OCI-LY1 (cell line): ENCODE data around the gene PTPRT.

Experiments
- EZH2 ChIP-seq: fragments of 200-600 bp; sonication (generic), shearing (Covaris generic); IDR thresholded peaks from 2 replicates; pipeline ENCODE4 v1.8.0; 2017; ENCODE audit warnings: borderline replicate concordance, mixed run types, mild to moderate bottlenecking, antibody characterized with exemption, low read length, moderate library complexity, mixed read lengths
- TF ChIP-seq, protein P1 (sequence below): fragments of 200-600 bp; sonication (generic), shearing (Covaris generic); IDR thresholded peaks from 2 replicates; pipeline ENCODE4 v1.5.1; 2017; ENCODE audit warnings: mild to moderate bottlenecking, antibody characterized with exemption, low read length, moderate library complexity, mixed read lengths

DNA sequence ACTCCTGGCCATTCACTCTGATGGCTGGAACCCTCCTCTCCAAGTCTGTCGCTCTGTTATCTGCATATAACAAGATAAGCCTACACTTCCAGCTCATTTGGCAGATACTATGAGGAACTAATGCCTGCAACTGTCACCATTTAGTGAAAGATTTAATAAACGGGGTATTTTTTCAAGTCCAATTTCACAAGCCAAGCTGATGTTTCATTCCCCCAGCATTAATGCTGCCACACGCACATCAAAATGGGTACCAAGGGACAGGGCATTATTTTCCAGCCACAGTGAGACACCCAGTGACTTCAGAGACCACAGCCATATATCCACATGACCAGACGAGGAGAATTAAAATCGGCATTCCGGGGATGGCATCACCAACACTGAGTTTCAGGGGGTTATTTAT lies 175.5 kb downstream of the PTPRT start:
- TF ChIP-seq, protein P1, sequence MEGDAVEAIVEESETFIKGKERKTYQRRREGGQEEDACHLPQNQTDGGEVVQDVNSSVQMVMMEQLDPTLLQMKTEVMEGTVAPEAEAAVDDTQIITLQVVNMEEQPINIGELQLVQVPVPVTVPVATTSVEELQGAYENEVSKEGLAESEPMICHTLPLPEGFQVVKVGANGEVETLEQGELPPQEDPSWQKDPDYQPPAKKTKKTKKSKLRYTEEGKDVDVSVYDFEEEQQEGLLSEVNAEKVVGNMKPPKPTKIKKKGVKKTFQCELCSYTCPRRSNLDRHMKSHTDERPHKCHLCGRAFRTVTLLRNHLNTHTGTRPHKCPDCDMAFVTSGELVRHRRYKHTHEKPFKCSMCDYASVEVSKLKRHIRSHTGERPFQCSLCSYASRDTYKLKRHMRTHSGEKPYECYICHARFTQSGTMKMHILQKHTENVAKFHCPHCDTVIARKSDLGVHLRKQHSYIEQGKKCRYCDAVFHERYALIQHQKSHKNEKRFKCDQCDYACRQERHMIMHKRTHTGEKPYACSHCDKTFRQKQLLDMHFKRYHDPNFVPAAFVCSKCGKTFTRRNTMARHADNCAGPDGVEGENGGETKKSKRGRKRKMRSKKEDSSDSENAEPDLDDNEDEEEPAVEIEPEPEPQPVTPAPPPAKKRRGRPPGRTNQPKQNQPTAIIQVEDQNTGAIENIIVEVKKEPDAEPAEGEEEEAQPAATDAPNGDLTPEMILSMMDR: no peak
- TF ChIP-seq EZH2: no peak
